CD4-positive, alpha-beta T cell (primary cell): Measurements from ENCODE around the gene LIN37. TPM values are rescaled to one million over a fixed set of nuclear protein-coding genes. Genes with fewer than 3 reads are reported as not detected.

Experiments used
- ATAC-seq: fragments of 200-7000 bp; cut with Tn5 transposase; one replicate; pipeline ENCODE4 v1.10.0; 2022; ENCODE audit warnings: mild to moderate bottlenecking; ENCODE audit not compliant: poor library complexity
- CTCF ChIA-PET: fragments of 350-600 bp; sonication (Branson Sonifier 250); formaldehyde crosslinking; loops from one replicate; lab custom pipeline; 2021; ENCODE audit warnings: antibody characterized with exemption, inconsistent platforms; lab: Charles Lee
- POLR2A ChIA-PET: fragments of 350-600 bp; sonication (Branson Sonifier 250); formaldehyde crosslinking; loops from one replicate; lab custom pipeline; 2021; ENCODE audit warnings: antibody characterized with exemption, inconsistent platforms; lab: Charles Lee
- DNase-seq, 14 experiments: peaks; one replicate each; pipeline ENCODE4 v3.0.0-alpha.2; 2013 to 2020; ENCODE audit warnings: mixed read lengths in 2 of 14
- H3K27ac ChIP-seq, 2 donors: one replicate each; pipeline versions ENCODE4 v1.5.1 to v1.7.0; 2013; ENCODE audit warnings: low read length in 2 of 2, low read depth in 1 of 2, mild to moderate bottlenecking in 1 of 2
- H3K27me3 ChIP-seq, 2 experiments: 1 replicate in 1 of 2; 2 replicates in 1 of 2; pipeline versions ENCODE4 v1.6.1 to v1.7.0; 2013; ENCODE audit warnings: low read length in 2 of 2, control low read depth in 1 of 2, mild to moderate bottlenecking in 1 of 2, moderate library complexity in 1 of 2; ENCODE audit not compliant: insufficient read depth in 2 of 2, control insufficient read depth in 1 of 2
- H3K36me3 ChIP-seq: one replicate; pipeline ENCODE4 v1.6.1; 2013; ENCODE audit warnings: low read length, control low read depth; ENCODE audit not compliant: insufficient read depth
- H3K4me1 ChIP-seq: one replicate; pipeline ENCODE4 v1.6.1; 2013; ENCODE audit warnings: low read length, control low read depth; ENCODE audit not compliant: insufficient read depth
- H3K4me3 ChIP-seq: one replicate; pipeline ENCODE4 v1.5.1; 2013; ENCODE audit warnings: mild to moderate bottlenecking, low read length, moderate library complexity
- H3K9me3 ChIP-seq, 2 experiments: 1 replicate in 1 of 2; 2 replicates in 1 of 2; pipeline versions ENCODE4 v1.6.1 to v1.7.0; 2013; ENCODE audit warnings: low read length in 2 of 2, mild to moderate bottlenecking in 2 of 2, control low read depth in 1 of 2, moderate library complexity in 1 of 2; ENCODE audit not compliant: control insufficient read depth in 1 of 2, insufficient read depth in 1 of 2
- H3K27ac Mint-ChIP-seq: one replicate; pipeline ENCODE4 v1.8.0; 2020; ENCODE audit warnings: mixed read lengths
- H3K27me3 Mint-ChIP-seq: one replicate; pipeline ENCODE4 v1.8.0; 2021; ENCODE audit warnings: mixed read lengths
- H3K36me3 Mint-ChIP-seq: one replicate; pipeline ENCODE4 v1.8.0; 2021; ENCODE audit warnings: low read depth, mixed read lengths
- H3K4me1 Mint-ChIP-seq: one replicate; pipeline ENCODE4 v1.8.0; 2021; ENCODE audit warnings: low read depth, mixed read lengths
- H3K4me3 Mint-ChIP-seq: one replicate; pipeline ENCODE4 v1.8.0; 2020; ENCODE audit warnings: mild to moderate bottlenecking, mixed read lengths
- H3K9me3 Mint-ChIP-seq: one replicate; pipeline ENCODE4 v1.8.0; 2020; ENCODE audit warnings: mixed read lengths
- CTCF ChIP-seq: fragments of 200-600 bp; IDR thresholded peaks from one replicate; pipeline ENCODE4 v1.8.0; 2022; ENCODE audit warnings: antibody characterized with exemption, mild to moderate bottlenecking
- intact Hi-C, 2 experiments: fragments of 100-400 bp; cut with DNase I in 1 of 2; cut with micrococcal nuclease in 1 of 2; formaldehyde crosslinking; loops; one replicate each; pipeline versions ENCODE4 v1.15.1 to v1.9.0; 2023 to 2025; cut with DNase I, micrococcal nuclease
- total RNA-seq, 174 experiments: library from RNA in 2 of 174; stranded (reverse) in 2 of 174; gene quantifications; one replicate each; pipeline ENCODE4 v1.2.3 and lab custom pipeline; 2021 to 2026

LIN37 gene
- total RNA-seq, 2 experiments from 2014 or later = 4.8 to 6.0 TPM

GRCh38 chr19:35718345-35719041 is 29.9 kb upstream of the LIN37 start:
- Histone ChIP-seq H3K4me1 (peaks cover 56% of the 10 kb centered on the region), H3K4me3 (peak overlapping the region; percentile 83)
- intact Hi-C loops = loop anchor here (5.0 to 10.0 kb wide), 3 partner anchors 39 to 454 kb away; partner anchors contain the start of genes COX6B1 (in 1 of the 2), HSPB6 (in 1 of the 2), PROSER3 (in 1 of the 2) and USF2 (in 1 of the 2)

GRCh38 chr19:35719402-35720162 is 28.8 kb upstream of the LIN37 start:
- peak overlapping the region; percentile 87 for H3K27ac Mint-ChIP-seq
- Histone ChIP-seq H3K9me3 (no peaks in the 10 kb centered on the region), H3K27ac (no peak overlapping the region), H3K4me3 (peak overlapping the region; percentile 83), H3K36me3 (peaks cover 47% of the 10 kb centered on the region), H3K27me3 (no peaks in the 10 kb centered on the region), H3K4me1 (peaks cover 45% of the 10 kb centered on the region)
- ATAC-seq (no peak), DNase-seq (peak in 1 of 14 experiments; percentile 34)
- peaks cover 45% of the 10 kb centered on the region for H3K4me1 Mint-ChIP-seq
- ChIA-PET CTCF (no interaction called here), POLR2A (interaction anchor here (1.0 to 2.1 kb wide), 9 partner anchors 8 to 71 kb away, joined by 3 to 20 read pairs (median 10); partner anchors contain the start of genes COX6B1, IGFLR1, LIN37 and PSENEN)
- H3K9me3 Mint-ChIP-seq = no peaks in the 10 kb centered on the region
- TF ChIP-seq CTCF = no peak
- peaks cover 58% of the 10 kb centered on the region for H3K36me3 Mint-ChIP-seq
- intact Hi-C loops = loop anchor here (5.0 to 10.0 kb wide), 3 partner anchors 38 to 455 kb away; partner anchors contain the start of genes COX6B1 (in 1 of the 2), HSPB6 (in 1 of the 2), PROSER3 (in 1 of the 2) and USF2 (in 1 of the 2)
- H3K27me3 Mint-ChIP-seq = no peaks in the 10 kb centered on the region
- H3K4me3 Mint-ChIP-seq = peak overlapping the region; percentile 95

More at GRCh38 chr19:35718345-35719041, 29.9 kb upstream of the LIN37 start:
- Mint-ChIP-seq H3K36me3 (peaks cover 49% of the 10 kb centered on the region), H3K4me1 (peaks cover 55% of the 10 kb centered on the region), H3K27ac (peak overlapping the region; percentile 87), H3K27me3 (no peaks in the 10 kb centered on the region), H3K4me3 (peak overlapping the region; percentile 95), H3K9me3 (no peaks in the 10 kb centered on the region)
- CTCF ChIA-PET = no interaction called here
- POLR2A ChIA-PET = interaction anchor here (1.0 to 2.1 kb wide), 12 partner anchors 9 to 396 kb away, joined by 3 to 20 read pairs (median 5); partner anchors contain the start of genes COX6B1, IGFLR1, LIN37 and POLR2I
- ATAC-seq (no peak), DNase-seq (peak in 12 of 14 experiments; percentile 23 to 68 (median 38))
- H3K9me3 ChIP-seq = no peaks in the 10 kb centered on the region
- peak overlapping the region; percentile 44 to 56 for H3K27ac ChIP-seq
- no peak for TF ChIP-seq CTCF
- H3K36me3 ChIP-seq = peaks cover 36% of the 10 kb centered on the region
- no peaks in the 10 kb centered on the region for H3K27me3 ChIP-seq

DNA sequence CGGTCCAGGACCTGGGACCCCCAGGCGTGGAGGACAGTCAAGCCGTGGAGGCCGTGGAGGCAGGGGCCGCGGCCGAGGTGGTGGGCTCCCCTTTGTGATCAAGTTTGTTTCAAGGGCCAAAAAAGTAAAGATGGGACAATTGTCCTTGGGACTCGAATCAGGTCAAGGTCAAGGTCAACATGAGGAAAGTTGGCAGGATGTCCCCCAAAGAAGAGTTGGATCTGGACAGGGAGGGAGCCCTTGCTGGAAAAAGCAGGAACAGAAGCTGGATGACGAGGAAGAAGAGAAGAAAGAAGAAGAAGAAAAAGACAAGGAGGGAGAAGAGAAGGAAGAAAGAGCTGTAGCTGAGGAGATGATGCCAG is 28.2 kb upstream of the LIN37 start:
- no peak for TF ChIP-seq CTCF

More for the DNA sequence above, 28.2 kb upstream of the LIN37 start:
- H3K4me3 Mint-ChIP-seq = peak overlapping the region; percentile 65
- peaks cover 64% of the 10 kb centered on the region for H3K36me3 Mint-ChIP-seq
- intact Hi-C loops = no loop called here
- Histone ChIP-seq H3K27ac (no peak overlapping the region), H3K4me1 (peaks cover 40% of the 10 kb centered on the region), H3K36me3 (peaks cover 53% of the 10 kb centered on the region), H3K9me3 (no peaks in the 10 kb centered on the region), H3K4me3 (no peak overlapping the region), H3K27me3 (no peaks in the 10 kb centered on the region)
- H3K9me3 Mint-ChIP-seq = no peaks in the 10 kb centered on the region
- DNase-seq (no peak), ATAC-seq (no peak)
- H3K27me3 Mint-ChIP-seq = no peaks in the 10 kb centered on the region
- peaks cover 39% of the 10 kb centered on the region for H3K4me1 Mint-ChIP-seq
- no peak overlapping the region for H3K27ac Mint-ChIP-seq
- CTCF ChIA-PET = no interaction called here
- POLR2A ChIA-PET = interaction anchor here (0.6 to 1.4 kb wide), 3 partner anchors 22 to 32 kb away, joined by 3 to 6 read pairs (median 3); partner anchors contain the start of genes IGFLR1 and U2AF1L4
